GM06990 (cell line): ENCODE data around the gene MARCHF4.

Experiments
- DNase-seq: peaks from one replicate; pipeline ENCODE4 v3.0.0-alpha.2; 2011; ENCODE audit not compliant: insufficient read length; ENCODE audit errors: extremely low read depth
- H3K27me3 ChIP-seq: replicated peaks from 2 replicates; pipeline ENCODE4 v1.6.0; 2011; ENCODE audit warnings: low read length; ENCODE audit not compliant: control insufficient read depth, insufficient read depth
- H3K36me3 ChIP-seq: 2 replicates; pipeline ENCODE4 v1.5.1; 2011; ENCODE audit warnings: low read length; ENCODE audit not compliant: control insufficient read depth, insufficient read depth
- H3K4me3 ChIP-seq: replicated peaks from 2 replicates; pipeline ENCODE4 v1.5.1; 2011; ENCODE audit warnings: low read depth, mild to moderate bottlenecking, control low read depth, low read length
- CTCF ChIP-seq: IDR thresholded peaks from 2 replicates; pipeline ENCODE4 v1.5.1; 2011; ENCODE audit warnings: low read length, control low read depth, mild to moderate bottlenecking, inconsistent platforms; ENCODE audit not compliant: insufficient read depth, poor library complexity, severe bottlenecking

Gene MARCHF4

GRCh38 chr2:216350214-216350791, 22.0 kb downstream of the MARCHF4 start:
- Histone ChIP-seq H3K36me3 (no peaks in the 10 kb centered on the region), H3K4me3 (no peak overlapping the region), H3K27me3 (no peaks in the 10 kb centered on the region; the same call in 1 of the 2 replicates)
- no peak for TF ChIP-seq CTCF
- DNase-seq: no peak

- DNase-seq: no peak
- H3K4me3 ChIP-seq: no peak overlapping the region
- H3K36me3 ChIP-seq: no peaks in the 10 kb centered on the region
- H3K27me3 ChIP-seq: no peaks in the 10 kb centered on the region; the same call in 1 of the 2 replicates
- TF ChIP-seq CTCF: no peak
Measured at GRCh38 chr2:216349366-216349765, 22.9 kb downstream of the MARCHF4 start.

GRCh38 chr2:216348756-216349308, 23.5 kb downstream of the MARCHF4 start:
- DNase-seq: no peak
- no peak for TF ChIP-seq CTCF

GRCh38 chr2:216346781-216347180, 25.5 kb downstream of the MARCHF4 start:
- DNase-seq: no peak
- Histone ChIP-seq H3K4me3 (no peak overlapping the region), H3K36me3 (no peaks in the 10 kb centered on the region), H3K27me3 (no peaks in the 10 kb centered on the region)
- TF ChIP-seq CTCF: no peak

More at GRCh38 chr2:216348756-216349308, 23.5 kb downstream of the MARCHF4 start:
- no peaks in the 10 kb centered on the region for H3K36me3 ChIP-seq
- H3K4me3 ChIP-seq: no peak overlapping the region
- H3K27me3 ChIP-seq: no peaks in the 10 kb centered on the region

GRCh38 chr2:216345846-216346245, 26.4 kb downstream of the MARCHF4 start:
- no peak for DNase-seq
- no peaks in the 10 kb centered on the region for H3K36me3 ChIP-seq
- H3K4me3 ChIP-seq: no peak overlapping the region
- no peaks in the 10 kb centered on the region for H3K27me3 ChIP-seq
- TF ChIP-seq CTCF: no peak
